Measurements from ENCODE around the gene ATG2B. TPM values are rescaled to one million over a fixed set of nuclear protein-coding genes. Genes with fewer than 3 reads are reported as not detected.

The ATG2B gene
- total RNA-seq, 2 donors from 2014 or later = 29.1 to 47.4 TPM

DNA sequence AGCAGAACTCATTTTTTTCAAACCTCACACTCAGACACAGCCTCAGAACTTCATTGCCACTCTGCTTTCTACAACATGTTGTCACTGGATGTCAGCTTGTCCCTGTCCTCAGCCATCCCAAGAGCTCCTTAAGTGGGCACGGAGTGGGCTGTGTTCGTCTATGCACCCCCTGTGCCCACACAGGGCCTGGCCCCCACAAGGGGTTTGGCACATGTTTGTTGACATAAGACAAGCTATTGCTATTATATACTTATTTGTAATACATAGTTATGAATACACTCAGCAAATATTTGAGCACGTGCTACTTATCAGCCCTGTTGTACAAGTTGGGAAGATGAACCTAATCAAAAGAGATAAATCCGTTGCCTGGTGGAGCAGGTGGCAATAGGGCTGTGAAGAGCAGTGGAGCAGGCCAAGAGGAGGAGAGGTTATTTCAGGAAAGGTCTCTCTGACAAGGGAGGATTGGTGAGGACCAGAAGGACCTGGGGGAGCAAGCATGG, 111.4 kb downstream of the ATG2B start:
- TF ChIP-seq, protein P1, sequence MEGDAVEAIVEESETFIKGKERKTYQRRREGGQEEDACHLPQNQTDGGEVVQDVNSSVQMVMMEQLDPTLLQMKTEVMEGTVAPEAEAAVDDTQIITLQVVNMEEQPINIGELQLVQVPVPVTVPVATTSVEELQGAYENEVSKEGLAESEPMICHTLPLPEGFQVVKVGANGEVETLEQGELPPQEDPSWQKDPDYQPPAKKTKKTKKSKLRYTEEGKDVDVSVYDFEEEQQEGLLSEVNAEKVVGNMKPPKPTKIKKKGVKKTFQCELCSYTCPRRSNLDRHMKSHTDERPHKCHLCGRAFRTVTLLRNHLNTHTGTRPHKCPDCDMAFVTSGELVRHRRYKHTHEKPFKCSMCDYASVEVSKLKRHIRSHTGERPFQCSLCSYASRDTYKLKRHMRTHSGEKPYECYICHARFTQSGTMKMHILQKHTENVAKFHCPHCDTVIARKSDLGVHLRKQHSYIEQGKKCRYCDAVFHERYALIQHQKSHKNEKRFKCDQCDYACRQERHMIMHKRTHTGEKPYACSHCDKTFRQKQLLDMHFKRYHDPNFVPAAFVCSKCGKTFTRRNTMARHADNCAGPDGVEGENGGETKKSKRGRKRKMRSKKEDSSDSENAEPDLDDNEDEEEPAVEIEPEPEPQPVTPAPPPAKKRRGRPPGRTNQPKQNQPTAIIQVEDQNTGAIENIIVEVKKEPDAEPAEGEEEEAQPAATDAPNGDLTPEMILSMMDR (IDR thresholded peaks at IDR 0.05) = no peak
- Histone ChIP-seq H3K36me3 (no peaks in the 10 kb centered on the region), H3K27ac (no peak overlapping the region), H3K9me3 (no peaks in the 10 kb centered on the region), H3K27me3 (replicated peaks; ENCODE audit: insufficient read depth) (no peaks in the 10 kb centered on the region), H3K4me1 (ENCODE audit: control insufficient read depth in 1 of 2, low read depth in 2 of 2) (no peaks in the 10 kb centered on the region), H3K4me3 (no peak overlapping the region)
- DNase-seq (ENCODE audit: low spot score) (no peak), ATAC-seq (ENCODE audit: insufficient number of reproducible peaks, low FRiP score, low read depth) (no peak)

DNA sequence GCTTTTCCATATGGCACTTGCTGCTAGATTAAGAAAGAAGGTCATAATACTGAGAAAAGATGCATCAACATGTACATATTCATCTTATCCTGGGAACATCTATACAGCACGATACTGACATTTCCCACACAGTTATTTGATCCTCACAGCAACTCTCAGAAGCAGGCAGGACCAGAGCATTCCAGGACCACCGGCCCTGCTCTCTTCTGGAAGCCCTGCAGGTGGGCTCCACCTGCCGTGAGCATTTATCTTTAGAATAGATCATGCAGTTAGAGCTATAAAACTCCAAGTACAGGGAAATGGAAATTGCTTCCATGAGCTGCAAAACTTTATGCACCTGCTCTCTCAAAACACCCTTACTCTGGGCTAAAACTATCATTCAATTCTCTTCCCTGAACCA, 112.7 kb downstream of the ATG2B start:
- Histone ChIP-seq H3K27ac (no peak overlapping the region), H3K4me3 (no peak overlapping the region), H3K27me3 (replicated peaks; ENCODE audit: insufficient read depth) (no peaks in the 10 kb centered on the region), H3K36me3 (no peaks in the 10 kb centered on the region), H3K9me3 (no peaks in the 10 kb centered on the region), H3K4me1 (ENCODE audit: control insufficient read depth in 1 of 2, low read depth in 2 of 2) (no peaks in the 10 kb centered on the region)
- DNase-seq (ENCODE audit: low spot score) (no peak), ATAC-seq (ENCODE audit: insufficient number of reproducible peaks, low FRiP score, low read depth) (no peak)
- TF ChIP-seq, protein P1 (IDR thresholded peaks at IDR 0.05) = no peak

DNA sequence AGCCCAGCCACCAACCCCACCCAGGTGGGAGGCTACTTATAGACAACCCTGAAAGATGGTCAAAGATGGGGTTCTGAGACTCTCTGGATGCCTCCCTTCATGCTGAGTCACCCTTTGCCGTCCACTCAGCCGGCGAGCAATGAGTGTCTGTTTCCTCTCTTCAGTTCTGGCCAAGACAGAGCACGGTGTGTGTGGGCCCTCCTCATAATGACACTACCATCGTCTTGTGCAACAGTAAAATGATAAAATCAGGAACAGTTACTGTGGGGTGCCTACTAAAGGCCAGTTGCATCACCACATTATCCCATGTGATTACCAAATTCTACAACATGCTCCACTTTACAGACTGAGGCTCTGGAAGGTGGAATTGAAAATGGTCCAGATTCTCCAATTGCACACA, 114.1 kb downstream of the ATG2B start:
- TF ChIP-seq, protein P1 (IDR thresholded peaks at IDR 0.05) = no peak
- ATAC-seq (ENCODE audit: insufficient number of reproducible peaks, low FRiP score, low read depth) (no peak), DNase-seq (ENCODE audit: low spot score) (no peak)
- no peaks in the 10 kb centered on the region for H3K4me1 ChIP-seq (ENCODE audit: control insufficient read depth in 1 of 2, low read depth in 2 of 2)
- H3K27me3 ChIP-seq (replicated peaks; ENCODE audit: insufficient read depth) = no peaks in the 10 kb centered on the region
- H3K9me3 ChIP-seq = no peaks in the 10 kb centered on the region
- H3K36me3 ChIP-seq = no peaks in the 10 kb centered on the region
- no peak overlapping the region for H3K4me3 ChIP-seq
- no peak overlapping the region for H3K27ac ChIP-seq

DNA sequence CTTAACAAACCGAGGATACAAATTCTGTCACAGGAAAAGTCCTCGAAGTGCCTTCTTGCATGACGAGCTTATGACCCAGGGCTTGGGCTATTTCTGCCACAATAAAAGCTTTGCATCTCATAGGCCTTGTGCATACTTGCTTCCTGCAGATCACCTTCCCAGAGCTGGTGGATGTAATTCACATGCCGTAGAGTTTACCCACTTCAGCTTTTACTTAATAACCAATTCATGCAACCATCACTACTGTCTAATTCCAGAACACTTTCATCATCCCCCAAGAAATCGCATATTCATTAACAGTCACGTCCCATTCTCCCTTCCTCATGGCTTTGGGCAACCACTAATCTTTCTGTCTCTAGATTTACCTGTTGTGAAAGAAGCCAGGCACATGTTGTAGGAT, 116.1 kb downstream of the ATG2B start:
- Histone ChIP-seq H3K4me3 (no peak overlapping the region), H3K27me3 (replicated peaks; ENCODE audit: insufficient read depth) (no peaks in the 10 kb centered on the region), H3K36me3 (no peaks in the 10 kb centered on the region), H3K4me1 (ENCODE audit: control insufficient read depth in 1 of 2, low read depth in 2 of 2) (no peaks in the 10 kb centered on the region), H3K27ac (no peak overlapping the region), H3K9me3 (no peaks in the 10 kb centered on the region)
- DNase-seq (ENCODE audit: low spot score) (no peak), ATAC-seq (ENCODE audit: insufficient number of reproducible peaks, low FRiP score, low read depth) (no peak)
- TF ChIP-seq, protein P1 (IDR thresholded peaks at IDR 0.05) = no peak

DNA sequence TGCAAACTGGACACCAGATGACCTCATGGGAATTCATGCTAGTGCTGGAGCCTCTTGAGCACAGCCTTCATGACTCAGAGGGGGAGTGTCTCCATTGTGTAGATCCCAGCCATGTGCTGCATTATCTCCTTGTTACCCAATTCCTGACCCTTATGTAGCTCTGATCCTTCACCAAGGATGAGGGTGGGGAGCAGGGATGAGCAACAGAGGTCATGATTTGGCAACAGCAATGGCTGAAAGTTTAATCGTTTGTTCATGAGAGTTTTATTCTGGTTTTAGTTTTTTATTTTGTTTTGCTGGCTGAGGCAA, 116.6 kb downstream of the ATG2B start:
- no peaks in the 10 kb centered on the region for H3K36me3 ChIP-seq
- TF ChIP-seq, protein P1 (IDR thresholded peaks at IDR 0.05) = no peak
- no peaks in the 10 kb centered on the region for H3K4me1 ChIP-seq (ENCODE audit: control insufficient read depth in 1 of 2, low read depth in 2 of 2)
- no peak overlapping the region for H3K4me3 ChIP-seq
- no peaks in the 10 kb centered on the region for H3K9me3 ChIP-seq
- DNase-seq (ENCODE audit: low spot score) = no peak
- no peak overlapping the region for H3K27ac ChIP-seq
- H3K27me3 ChIP-seq (replicated peaks; ENCODE audit: insufficient read depth) = no peaks in the 10 kb centered on the region
- ATAC-seq (ENCODE audit: insufficient number of reproducible peaks, low FRiP score, low read depth) = no peak

Measured in thoracic aorta (tissue), 2 donors.